PC-9 (cell line): ENCODE measurements around the gene TMEM125. TPM values are rescaled to one million over a fixed set of nuclear protein-coding genes. Genes with fewer than 3 reads are reported as not detected.

Experiments used
- BruUV-seq: library from RNA; stranded (reverse); fragments of 400-500 nt; replicated peaks from 2 replicates; lab custom pipeline; 2021; lab: Mats Ljungman, UMichigan
- CTCF ChIA-PET: fragments of 300-600 bp; sonication (Branson Sonifier 250); formaldehyde crosslinking; loops from one replicate; lab custom pipeline; 2022; ENCODE audit warnings: antibody characterized with exemption; lab: Charles Lee
- POLR2A ChIA-PET: fragments of 300-600 bp; sonication (Branson Sonifier 250); formaldehyde crosslinking; loops from one replicate; lab custom pipeline; 2022; ENCODE audit warnings: antibody characterized with exemption; ENCODE audit not compliant: unreplicated experiment; lab: Charles Lee
- DNase-seq, 2 experiments: peaks; one replicate each; pipeline versions ENCODE4 v3.0.0 to v3.0.0-alpha.2; 2015 to 2022; ENCODE audit warnings: mixed read lengths in 1 of 2
- H2AFZ ChIP-seq: fragments of 200-600 bp; sonication (generic); 2 replicates; pipeline ENCODE4 v1.8.1; 2017; ENCODE audit warnings: antibody characterized with exemption
- H3F3A ChIP-seq: fragments of 200-600 bp; sonication (generic); 2 replicates; pipeline ENCODE4 v1.8.1; 2017; ENCODE audit warnings: antibody characterized with exemption, mild to moderate bottlenecking, low read depth; ENCODE audit not compliant: insufficient read depth
- H3K27ac ChIP-seq: fragments of 200-600 bp; sonication (generic); 2 replicates; pipeline ENCODE4 v1.6.1; 2016; ENCODE audit warnings: mixed run types
- H3K27me3 ChIP-seq: fragments of 200-600 bp; sonication (generic); 2 replicates; pipeline ENCODE4 v1.6.1; 2016; ENCODE audit warnings: low read depth, mixed run types; ENCODE audit not compliant: insufficient read depth
- H3K36me3 ChIP-seq: fragments of 200-600 bp; sonication (generic); 2 replicates; pipeline ENCODE4 v1.6.1; 2016; ENCODE audit warnings: low read depth, mixed run types
- H3K4me1 ChIP-seq: fragments of 200-600 bp; sonication (generic); replicated peaks from 2 replicates; pipeline ENCODE4 v1.6.1; 2016; ENCODE audit warnings: mixed run types; ENCODE audit not compliant: insufficient read depth
- H3K4me2 ChIP-seq: fragments of 200-600 bp; sonication (generic); 2 replicates; pipeline ENCODE4 v1.6.1; 2017; ENCODE audit warnings: mixed run types
- H3K4me3 ChIP-seq: fragments of 200-600 bp; sonication (generic); 2 replicates; pipeline ENCODE4 v1.6.1; 2016; ENCODE audit warnings: mixed run types
- H3K79me2 ChIP-seq: fragments of 200-600 bp; sonication (generic); 2 replicates; pipeline ENCODE4 v1.6.1; 2017; ENCODE audit warnings: low read depth, mixed run types
- H3K9me2 ChIP-seq: fragments of 200-600 bp; sonication (generic); 2 replicates; pipeline ENCODE4 v1.8.1; 2017; ENCODE audit warnings: mild to moderate bottlenecking; ENCODE audit not compliant: insufficient read depth
- H3K9me3 ChIP-seq: fragments of 200-600 bp; sonication (generic); 2 replicates; pipeline ENCODE4 v1.8.1; 2016; ENCODE audit warnings: low read depth; ENCODE audit not compliant: insufficient read depth
- H4K20me1 ChIP-seq: fragments of 200-600 bp; sonication (generic); 2 replicates; pipeline ENCODE4 v1.8.1; 2017; ENCODE audit not compliant: insufficient read depth
- CTCF ChIP-seq: fragments of 200-600 bp; sonication (generic); conservative IDR thresholded peaks from 2 replicates; pipeline ENCODE4 v1.6.1; 2017; ENCODE audit warnings: mixed run types, antibody characterized with exemption, mild to moderate bottlenecking, moderate library complexity
- EZH2 ChIP-seq: fragments of 200-600 bp; sonication (generic); IDR thresholded peaks from 2 replicates; pipeline ENCODE4 v1.8.0; 2017; ENCODE audit warnings: antibody characterized with exemption, low read depth
- intact Hi-C: fragments of 100-400 bp; cut with micrococcal nuclease; formaldehyde crosslinking; loops from one replicate; pipeline ENCODE4 v1.10.0; 2022; ENCODE audit not compliant: unreplicated experiment
- total RNA-seq: library from RNA; stranded (reverse); gene quantifications from 2 replicates; pipeline ENCODE4 v1.2.3, GENCODE V29; 2021

The TMEM125 gene
- total RNA-seq, 1 experiment from 2014 or later, result 55.6 TPM

GRCh38 chr1:43274804-43275180 is 5.0 kb downstream of the TMEM125 start:
- Histone ChIP-seq H3K27me3 (no peaks in the 10 kb centered on the region), H3K36me3 (no peaks in the 10 kb centered on the region), H3K79me2 (no peaks in the 10 kb centered on the region; the same call in 1 of the 2 replicates), H3F3A (peaks cover 26% of the 10 kb centered on the region; the same call in 1 of the 2 replicates), H3K9me3 (no peaks in the 10 kb centered on the region), H3K9me2 (no peaks in the 10 kb centered on the region), H3K4me3 (no peak overlapping the region), H3K27ac (no peak overlapping the region; the same call in 1 of the 2 replicates), H4K20me1 (no peaks in the 10 kb centered on the region), H2AFZ (no peak overlapping the region), H3K4me2 (no peak overlapping the region), H3K4me1 (peaks cover 16% of the 10 kb centered on the region)
- intact Hi-C loops, result no loop called here
- no peak for DNase-seq
- no peak for TF ChIP-seq EZH2
- no peak for TF ChIP-seq CTCF
- ChIA-PET CTCF (interaction anchor here (0.5 kb wide), 1 partner anchor 281 kb away, joined by 4 read pairs; no protein-coding TSS in a partner anchor), POLR2A (interaction anchor here (0.9 kb wide), 1 partner anchor 11 kb away, joined by 4 read pairs; the partner anchor contains the start of gene C1orf210)
- no TSS peak for BruUV-seq

- no peak overlapping the region for H3K4me3 ChIP-seq
- no peak overlapping the region for H3K27ac ChIP-seq
- no peak overlapping the region for H3K4me2 ChIP-seq
- H4K20me1 ChIP-seq, result no peaks in the 10 kb centered on the region
- no peaks in the 10 kb centered on the region for H3K9me3 ChIP-seq
- ChIA-PET CTCF (no interaction called here), POLR2A (no interaction called here)
- intact Hi-C loops, result no loop called here
- TF ChIP-seq EZH2 (no peak), CTCF (no peak)
- no TSS peak for BruUV-seq
- H3F3A ChIP-seq, result peaks cover 21% of the 10 kb centered on the region; the same call in 1 of the 2 replicates
- H3K9me2 ChIP-seq, result no peaks in the 10 kb centered on the region
- H3K79me2 ChIP-seq, result no peaks in the 10 kb centered on the region; the same call in 1 of the 2 replicates
- H3K36me3 ChIP-seq, result no peaks in the 10 kb centered on the region
- H3K27me3 ChIP-seq, result no peaks in the 10 kb centered on the region
- no peak for DNase-seq
- peaks cover 9% of the 10 kb centered on the region for H3K4me1 ChIP-seq
- H2AFZ ChIP-seq, result no peak overlapping the region
These were observed 6.2 kb downstream of the TMEM125 start for GRCh38 chr1:43275826-43276620.

- H3K9me2 ChIP-seq, result no peaks in the 10 kb centered on the region
- no peak overlapping the region for H3K27ac ChIP-seq
- peaks cover 21% of the 10 kb centered on the region; the same call in 1 of the 2 replicates for H3F3A ChIP-seq
- H2AFZ ChIP-seq, result no peak overlapping the region
- no peak for DNase-seq
- no peaks in the 10 kb centered on the region for H3K27me3 ChIP-seq
- peaks cover 3% of the 10 kb centered on the region; the same call in 1 of the 2 replicates for H3K4me1 ChIP-seq
- ChIA-PET POLR2A (no interaction called here), CTCF (no interaction called here)
- no TSS peak for BruUV-seq
- H3K4me2 ChIP-seq, result no peak overlapping the region
- H3K36me3 ChIP-seq, result no peaks in the 10 kb centered on the region
- no peaks in the 10 kb centered on the region; the same call in 1 of the 2 replicates for H3K79me2 ChIP-seq
- no peak for TF ChIP-seq CTCF
- TF ChIP-seq EZH2, result no peak
- intact Hi-C loops, result no loop called here
- no peaks in the 10 kb centered on the region for H4K20me1 ChIP-seq
- H3K4me3 ChIP-seq, result no peak overlapping the region
- H3K9me3 ChIP-seq, result no peaks in the 10 kb centered on the region
These were observed 6.9 kb downstream of the TMEM125 start for GRCh38 chr1:43276673-43277072.
